ENCODE results near the gene SNIP1. TPM values are rescaled to one million over a fixed set of nuclear protein-coding genes. Genes with fewer than 3 reads are reported as not detected.

Gene SNIP1
- total and polyA plus RNA-seq, 2 experiments from 2014 or later, result 7.0 to 11.4 TPM

DNA sequence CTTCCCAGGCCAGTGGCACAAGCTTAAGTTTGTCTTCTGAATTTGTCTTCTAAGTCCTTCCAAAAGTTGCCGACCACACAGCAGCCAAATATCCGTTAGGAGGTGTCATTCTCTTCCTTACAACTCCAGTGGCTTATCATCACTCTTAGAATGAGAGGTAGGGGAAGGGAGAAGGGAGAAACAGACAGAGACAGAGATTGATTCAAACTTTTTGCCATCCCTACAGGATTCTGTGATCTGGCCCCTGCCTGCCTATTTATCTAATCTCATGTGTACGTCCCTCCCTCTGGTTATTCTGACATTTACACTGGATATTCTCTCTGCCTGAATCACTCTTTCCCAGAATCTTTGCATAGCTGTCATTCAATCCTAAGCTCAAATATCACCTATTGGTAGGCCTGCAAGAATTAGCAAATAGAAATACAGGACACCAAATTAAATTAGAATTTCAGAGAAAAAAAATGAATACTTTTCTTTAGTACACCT, 42.1 kb upstream of the SNIP1 start (continued):
- TF ChIP-seq REST (IDR thresholded peaks at IDR 0.05; ENCODE audit: unreplicated experiment), result no peak
- TF ChIP-seq JUNB (IDR thresholded peaks at IDR 0.05; ENCODE audit: unreplicated experiment), result no peak
- TF ChIP-seq ZNF331 (CRISPR knock-in tag; IDR thresholded peaks at IDR 0.05; ENCODE audit: low read depth), result no peak
- no peak for TF ChIP-seq EZH2phosphoT487 (IDR thresholded peaks at IDR 0.05; ENCODE audit: unreplicated experiment)
- TF ChIP-seq CREB1 (CRISPR knock-in tag; IDR thresholded peaks at IDR 0.05; ENCODE audit: low read depth), result no peak
- TF ChIP-seq ETS1 (IDR thresholded peaks at IDR 0.05), result no peak
- no peak for TF ChIP-seq EZH2 (IDR thresholded peaks at IDR 0.05; ENCODE audit: low read depth, unreplicated experiment)

DNA sequence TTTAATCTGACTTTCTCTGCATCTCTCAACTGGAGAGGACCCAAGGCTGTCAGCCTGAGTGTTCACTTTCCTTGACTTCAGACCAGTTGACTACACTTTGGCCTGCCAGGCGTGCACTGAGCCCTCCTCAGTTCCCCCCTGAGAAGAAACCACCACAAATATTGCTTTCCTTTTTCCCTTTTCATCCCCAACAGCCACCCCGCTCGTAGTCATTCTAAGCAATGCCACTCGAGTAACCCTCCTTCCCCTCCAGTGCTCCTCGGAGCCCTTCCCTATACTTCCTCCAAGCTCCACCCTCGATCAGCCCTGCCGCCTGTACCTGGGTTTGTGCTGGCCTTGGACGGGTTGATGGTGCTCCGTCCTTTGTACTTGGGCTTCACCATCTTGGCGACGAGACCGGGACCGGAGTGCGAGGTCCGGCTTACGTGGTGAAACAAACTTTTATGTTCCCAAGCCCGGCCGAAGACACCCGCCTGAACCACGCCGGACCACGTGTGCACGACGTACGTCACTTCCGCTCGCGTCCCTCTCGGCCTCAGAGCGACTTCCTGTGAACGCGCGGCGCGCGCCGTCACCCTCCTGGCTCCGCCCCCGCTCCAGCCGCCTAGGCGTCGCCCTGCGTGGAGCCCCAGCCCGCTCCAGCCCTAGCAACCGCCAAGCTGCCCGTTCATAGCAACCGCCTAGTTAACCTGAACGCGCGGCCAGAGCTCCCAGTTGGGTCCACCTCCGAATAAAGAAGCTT, 41.5 kb upstream of the SNIP1 start, which contains the start of gene GNL2:
GNL2 (minus strand) TSS at position 498 of the 742 bp plus-strand sequence; CDS start at position 383, 115 bp downstream.
- Mint-ChIP-seq H3K27ac (peak within 1 kb of the TSS; percentile 100), H3K9me3 (no peaks in the 10 kb centered on the region), H3K36me3 (ENCODE audit: low read depth) (peaks cover 29% of the 10 kb centered on the region), H3K4me1 (peaks cover 3% of the 10 kb centered on the region; the same call in 1 of the 3 replicates), H3K4me3 (peak within 1 kb of the TSS; percentile 100), H3K27me3 (ENCODE audit: insufficient read depth, low read depth, poor library complexity) (no peaks in the 10 kb centered on the region)
- no peaks in the 10 kb centered on the region; the same call in 1 of the 2 replicates for H3K27me3 ChIP-seq (ENCODE audit: insufficient read depth)
- ATAC-seq (peak; percentile 99), DNase-seq (ENCODE audit: low spot score) (peak; percentile 99)
- H3K4me2 ChIP-seq, result peak within 1 kb of the TSS; percentile 87
- H3K79me2 ChIP-seq (replicated peaks; ENCODE audit: insufficient read depth), result peaks cover 46% of the 10 kb centered on the region
- H3K36me3 ChIP-seq (ENCODE audit: insufficient read depth), result peaks cover 28% of the 10 kb centered on the region
- H3K27ac ChIP-seq (ENCODE audit: low read depth), result 0 out of 2 replicates have a peak within 1 kb of the TSS, but pooled peaks have one; percentile 20
- peak within 1 kb of the TSS; percentile 78; the same call in 1 of the 2 replicates for H2AFZ ChIP-seq
- H4K20me1 ChIP-seq (replicated peaks; ENCODE audit: insufficient read depth), result peaks cover 40% of the 10 kb centered on the region
- H3K9me2 ChIP-seq (ENCODE audit: insufficient read depth), result no peaks in the 10 kb centered on the region
- no peaks in the 10 kb centered on the region for H3F3A ChIP-seq (replicated peaks; ENCODE audit: low read depth)
- H3K4me3 ChIP-seq, result peak within 1 kb of the TSS; percentile 74
- H3K4me1 ChIP-seq (ENCODE audit: insufficient read depth), result peaks cover 6% of the 10 kb centered on the region
- TF ChIP-seq ZNF462 (CRISPR knock-in tag; IDR thresholded peaks at IDR 0.05), result no peak
- no peak for TF ChIP-seq CTCF (conservative IDR thresholded peaks at IDR 0.05; ENCODE audit: low read depth in 2 of 2)
- no peak for TF ChIP-seq STAT1 (IDR thresholded peaks at IDR 0.05; ENCODE audit: unreplicated experiment)
- no peak for TF ChIP-seq EZH2phosphoT487 (IDR thresholded peaks at IDR 0.05; ENCODE audit: unreplicated experiment)

Data from GM23338 (cell line).